HCT116 (cell line): ENCODE measurements around the gene TRMT13. TPM values are rescaled to one million over a fixed set of nuclear protein-coding genes. Genes with fewer than 3 reads are reported as not detected.

Source experiments
- ATAC-seq: fragments of 200-7000 bp; cut with Tn5 transposase; 2 replicates; pipeline ENCODE4 v1.9.1; 2020; ENCODE audit warnings: mild to moderate bottlenecking, moderate library complexity
- BruUV-seq: library from RNA; stranded (reverse); fragments of 400-500 nt; replicated peaks from 2 replicates; lab custom pipeline; 2021; lab: Mats Ljungman, UMichigan
- CTCF ChIA-PET: fragments of 300-600 bp; sonication (Branson Sonifier 250); formaldehyde crosslinking; loops from one replicate; lab custom pipeline; 2021; ENCODE audit warnings: antibody characterized with exemption; lab: Charles Lee
- POLR2A ChIA-PET: fragments of 300-600, 350-600 bp; sonication (Branson Sonifier 250); formaldehyde crosslinking; loops from one replicate; lab custom pipeline; 2021; ENCODE audit warnings: antibody characterized with exemption; lab: Charles Lee
- RAD21 ChIA-PET, 2 experiments: fragments of 300-600 bp; sonication (Branson Sonifier 250); formaldehyde crosslinking; loops; one replicate each; lab custom pipeline; 2023; ENCODE audit warnings: low total read pairs in 2 of 2; ENCODE audit not compliant: uncharacterized antibody in 2 of 2, unreplicated experiment in 2 of 2, low non-redundant PET in 1 of 2; lab: Charles Lee
- DNase-seq: peaks from one replicate; pipeline ENCODE4 v3.0.0-alpha.2; 2010; ENCODE audit warnings: low read depth, low spot score
- H2AFZ ChIP-seq: fragments of 200-600 bp; shearing (Covaris generic), sonication (generic); 2 replicates; pipeline ENCODE4 v1.6.1; 2017; ENCODE audit warnings: low read depth, mixed run types, mixed read lengths, antibody characterized with exemption, low read length; ENCODE audit not compliant: poor library complexity, severe bottlenecking
- H3K27ac ChIP-seq: 2 replicates; pipeline ENCODE4 v1.5.1; 2012; ENCODE audit warnings: low read depth, low read length
- H3K27me3 ChIP-seq: fragments of 200-600 bp; sonication (generic); 2 replicates; pipeline ENCODE4 v1.6.1; 2016; ENCODE audit warnings: mixed run types, low read length, mixed read lengths; ENCODE audit not compliant: insufficient read depth
- H3K36me3 ChIP-seq, 2 experiments: fragments of 200-500 bp in 1 of 2; fragments of 200-600 bp in 1 of 2; sonication (Bioruptor generic) in 1 of 2; sonication (generic) in 1 of 2; 2 replicates each; pipeline versions ENCODE4 v1.5.1 to v1.6.1; 2014 to 2016; ENCODE audit warnings: low read length in 2 of 2, inconsistent platforms in 1 of 2, mixed read lengths in 1 of 2, mixed run types in 1 of 2; ENCODE audit not compliant: insufficient read depth in 2 of 2, control insufficient read depth in 1 of 2
- H3K4me1 ChIP-seq, 2 experiments: fragments of 200-600 bp in 1 of 2; sonication (generic) in 1 of 2; 2 replicates each; pipeline versions ENCODE4 v1.5.1 to v1.6.1; 2012 to 2017; ENCODE audit warnings: low read length in 2 of 2, inconsistent platforms in 1 of 2, mild to moderate bottlenecking in 1 of 2, mixed read lengths in 1 of 2, mixed run types in 1 of 2, moderate library complexity in 1 of 2; ENCODE audit not compliant: insufficient read depth in 2 of 2, control insufficient read depth in 1 of 2
- H3K4me2 ChIP-seq: fragments of 200-600 bp; sonication (generic); 2 replicates; pipeline ENCODE4 v1.6.1; 2017; ENCODE audit warnings: mixed run types, low read length, mixed read lengths
- H3K4me3 ChIP-seq, 2 experiments: fragments of 200-600 bp in 1 of 2; sonication (generic) in 1 of 2; replicated peaks in 1 of 2; 2 replicates each; pipeline ENCODE4 v1.5.1; 2011 to 2016; ENCODE audit warnings: low read length in 2 of 2, control low read depth in 1 of 2, low read depth in 1 of 2, mild to moderate bottlenecking in 1 of 2, mixed read lengths in 1 of 2, mixed run types in 1 of 2
- H3K79me2 ChIP-seq: fragments of 200-600 bp; sonication (generic); 2 replicates; pipeline ENCODE4 v1.6.1; 2017; ENCODE audit warnings: mild to moderate bottlenecking, mixed run types, low read length, moderate library complexity, mixed read lengths; ENCODE audit not compliant: insufficient read depth
- H3K9ac ChIP-seq: fragments of 200-600 bp; sonication (generic); 2 replicates; pipeline ENCODE4 v1.6.1; 2016; ENCODE audit warnings: low read length, mixed read lengths
- H3K9me2 ChIP-seq: fragments of 200-600 bp; sonication (generic), shearing (Covaris generic); 2 replicates; pipeline ENCODE4 v1.6.1; 2017; ENCODE audit warnings: mixed run types, mild to moderate bottlenecking, moderate library complexity; ENCODE audit not compliant: insufficient read depth
- H3K9me3 ChIP-seq, 2 experiments: fragments of 200-500 bp in 1 of 2; fragments of 200-600 bp in 1 of 2; sonication (Bioruptor generic) in 1 of 2; sonication (generic) in 1 of 2; 2 replicates each; pipeline ENCODE4 v1.6.1; 2014 to 2017; ENCODE audit warnings: low read length in 2 of 2, mixed read lengths in 2 of 2, inconsistent platforms in 1 of 2, low read depth in 1 of 2, mild to moderate bottlenecking in 1 of 2, mixed run types in 1 of 2, moderate library complexity in 1 of 2; ENCODE audit not compliant: control insufficient read depth in 1 of 2, insufficient read depth in 1 of 2
- H4K20me1 ChIP-seq: fragments of 200-600 bp; sonication (generic), shearing (Covaris generic); 2 replicates; pipeline ENCODE4 v1.6.1; 2017; ENCODE audit warnings: mixed run types, mild to moderate bottlenecking, moderate library complexity; ENCODE audit not compliant: insufficient read depth
- CEBPB ChIP-seq: IDR thresholded peaks from 2 replicates; pipeline ENCODE4 v1.6.1; 2012; ENCODE audit warnings: low read depth
- EGR1 ChIP-seq: IDR thresholded peaks from 2 replicates; pipeline ENCODE4 v1.6.1; 2012; ENCODE audit warnings: low read depth
- ELF1 ChIP-seq: IDR thresholded peaks from 2 replicates; pipeline ENCODE4 v1.6.1; 2012; ENCODE audit warnings: low read depth, borderline replicate concordance
- EZH2 ChIP-seq: fragments of 200-600 bp; sonication (generic); IDR thresholded peaks from 2 replicates; pipeline ENCODE4 v1.6.1; 2017; ENCODE audit warnings: antibody characterized with exemption, mixed run types
- POLR2AphosphoS5 ChIP-seq: IDR thresholded peaks from 2 replicates; pipeline ENCODE4 v1.6.1; 2011; ENCODE audit warnings: mild to moderate bottlenecking, low read depth, low read length, moderate library complexity
- RAD21 ChIP-seq: IDR thresholded peaks from 2 replicates; pipeline ENCODE4 v1.6.1; 2012; ENCODE audit warnings: low read depth, mild to moderate bottlenecking
- SIN3A ChIP-seq: IDR thresholded peaks from 2 replicates; pipeline ENCODE4 v1.6.1; 2012; ENCODE audit warnings: low read depth
- SRF ChIP-seq: IDR thresholded peaks from 2 replicates; pipeline ENCODE4 v1.6.1; 2012; ENCODE audit warnings: low read depth
- YY1 ChIP-seq: IDR thresholded peaks from 2 replicates; pipeline ENCODE4 v1.6.1; 2011; ENCODE audit warnings: low read length, low read depth, moderate library complexity, mild to moderate bottlenecking; ENCODE audit not compliant: insufficient replicate concordance; ENCODE audit errors: extremely low read depth
- ZFX ChIP-seq: fragments of 450-650 bp; IDR thresholded peaks from 2 replicates; pipeline ENCODE4 v1.6.1; 2017
- ZNF274 ChIP-seq: fragments of 200-500 bp; sonication (Bioruptor generic); IDR thresholded peaks from 2 replicates; pipeline ENCODE4 v1.6.1; 2014; ENCODE audit warnings: mild to moderate bottlenecking, low read depth, low read length, inconsistent platforms
- intact Hi-C: fragments of 100-400 bp; cut with micrococcal nuclease; formaldehyde crosslinking; loops from 2 replicates; pipeline ENCODE4 v1.10.0; 2022
- total RNA-seq: library from RNA; stranded (reverse); gene quantifications from one replicate; pipeline ENCODE4 v1.2.1, GENCODE V29; 2021; ENCODE audit not compliant: unreplicated experiment
- TF ChIP-seq, protein P1 (sequence below): IDR thresholded peaks from 2 replicates; pipeline ENCODE4 v1.6.1; 2012; ENCODE audit warnings: low read depth
- TF ChIP-seq, protein P2 (sequence below): IDR thresholded peaks from 2 replicates; pipeline ENCODE4 v1.6.1; 2012

TRMT13 gene
- total RNA-seq, 1 experiment from 2014 or later, result 13.2 TPM

DNA sequence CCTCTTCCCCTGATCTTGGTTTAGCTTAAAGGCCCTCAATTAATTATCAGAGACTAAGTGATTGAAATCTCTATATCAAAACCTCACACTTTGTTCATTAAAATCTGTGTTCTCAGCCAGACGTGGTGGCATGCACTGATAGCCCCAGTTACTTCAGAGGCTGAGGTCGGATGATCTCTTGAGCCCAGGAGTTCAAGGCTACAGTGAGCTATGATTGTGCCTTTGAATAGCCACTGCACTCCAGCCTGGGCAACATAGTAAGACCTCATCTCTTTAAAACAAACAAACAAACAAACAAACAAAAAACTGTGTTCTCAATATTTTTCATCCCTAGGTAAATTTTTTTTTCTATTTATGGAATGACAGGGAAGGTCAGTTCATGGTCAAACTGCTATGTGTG is 18.7 kb downstream of the TRMT13 start:
- H2AFZ ChIP-seq, result no peak overlapping the region
- CTCF ChIA-PET, result no interaction called here
- no peak overlapping the region for H3K4me2 ChIP-seq
- H3K9me3 ChIP-seq, result no peaks in the 10 kb centered on the region
- intact Hi-C loops, result no loop called here
- no peak for ATAC-seq
- H3K79me2 ChIP-seq, result no peaks in the 10 kb centered on the region
- no peak overlapping the region for H3K9ac ChIP-seq
- H3K36me3 ChIP-seq, result peaks cover 0 to 6% of the 10 kb centered on the region in 2 experiments; a peak in 1 of 4 replicates
- RAD21 ChIA-PET, result no interaction called here
- BruUV-seq, result no TSS peak
- H3K4me3 ChIP-seq, result no peak overlapping the region
- no peak overlapping the region for H3K27ac ChIP-seq
- H3K9me2 ChIP-seq, result no peaks in the 10 kb centered on the region
- no peak for TF ChIP-seq ZNF274
- POLR2A ChIA-PET, result no interaction called here
- no peaks in the 10 kb centered on the region for H3K4me1 ChIP-seq
- H4K20me1 ChIP-seq, result no peaks in the 10 kb centered on the region
- no peaks in the 10 kb centered on the region for H3K27me3 ChIP-seq
- DNase-seq, result no peak

DNA sequence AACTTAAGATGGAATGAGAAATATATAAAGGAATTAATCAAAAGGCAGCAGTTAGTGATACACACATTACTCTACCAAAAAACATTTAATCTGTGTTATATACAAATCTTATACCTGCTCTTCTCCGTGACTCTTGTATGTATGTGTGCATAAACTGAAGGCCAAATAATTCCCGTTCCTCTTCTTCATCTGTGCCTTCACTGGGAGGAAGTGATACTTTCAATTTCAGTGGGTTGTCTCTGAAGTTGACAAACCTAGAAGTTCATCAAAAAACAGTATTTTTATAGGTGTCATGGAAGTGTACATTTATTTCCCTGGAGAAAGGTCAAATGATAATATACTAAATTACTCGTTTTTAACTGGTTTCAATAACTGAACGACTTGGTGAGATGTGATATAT is 19.3 kb downstream of the TRMT13 start:
- no peaks in the 10 kb centered on the region for H3K9me2 ChIP-seq
- no peak overlapping the region for H3K4me2 ChIP-seq
- H3K27me3 ChIP-seq, result no peaks in the 10 kb centered on the region
- ATAC-seq (no peak), DNase-seq (no peak)
- no peaks in the 10 kb centered on the region for H3K79me2 ChIP-seq
- H3K9ac ChIP-seq, result no peak overlapping the region
- intact Hi-C loops, result no loop called here
- peaks cover 0 to 2% of the 10 kb centered on the region in 2 experiments; a peak in 1 of 4 replicates for H3K36me3 ChIP-seq
- ChIA-PET POLR2A (no interaction called here), CTCF (no interaction called here), RAD21 (no interaction called here)
- no peaks in the 10 kb centered on the region for H3K9me3 ChIP-seq
- no peak overlapping the region for H2AFZ ChIP-seq
- H3K27ac ChIP-seq, result no peak overlapping the region
- H3K4me1 ChIP-seq, result no peaks in the 10 kb centered on the region
- no peak overlapping the region for H3K4me3 ChIP-seq
- no peak for TF ChIP-seq ZFX
- no peak for TF ChIP-seq CEBPB
- no peak for TF ChIP-seq SRF
- no peak for TF ChIP-seq ZNF274
- no peak for TF ChIP-seq SIN3A
- TF ChIP-seq RAD21, result no peak
- TF ChIP-seq, protein P1, sequence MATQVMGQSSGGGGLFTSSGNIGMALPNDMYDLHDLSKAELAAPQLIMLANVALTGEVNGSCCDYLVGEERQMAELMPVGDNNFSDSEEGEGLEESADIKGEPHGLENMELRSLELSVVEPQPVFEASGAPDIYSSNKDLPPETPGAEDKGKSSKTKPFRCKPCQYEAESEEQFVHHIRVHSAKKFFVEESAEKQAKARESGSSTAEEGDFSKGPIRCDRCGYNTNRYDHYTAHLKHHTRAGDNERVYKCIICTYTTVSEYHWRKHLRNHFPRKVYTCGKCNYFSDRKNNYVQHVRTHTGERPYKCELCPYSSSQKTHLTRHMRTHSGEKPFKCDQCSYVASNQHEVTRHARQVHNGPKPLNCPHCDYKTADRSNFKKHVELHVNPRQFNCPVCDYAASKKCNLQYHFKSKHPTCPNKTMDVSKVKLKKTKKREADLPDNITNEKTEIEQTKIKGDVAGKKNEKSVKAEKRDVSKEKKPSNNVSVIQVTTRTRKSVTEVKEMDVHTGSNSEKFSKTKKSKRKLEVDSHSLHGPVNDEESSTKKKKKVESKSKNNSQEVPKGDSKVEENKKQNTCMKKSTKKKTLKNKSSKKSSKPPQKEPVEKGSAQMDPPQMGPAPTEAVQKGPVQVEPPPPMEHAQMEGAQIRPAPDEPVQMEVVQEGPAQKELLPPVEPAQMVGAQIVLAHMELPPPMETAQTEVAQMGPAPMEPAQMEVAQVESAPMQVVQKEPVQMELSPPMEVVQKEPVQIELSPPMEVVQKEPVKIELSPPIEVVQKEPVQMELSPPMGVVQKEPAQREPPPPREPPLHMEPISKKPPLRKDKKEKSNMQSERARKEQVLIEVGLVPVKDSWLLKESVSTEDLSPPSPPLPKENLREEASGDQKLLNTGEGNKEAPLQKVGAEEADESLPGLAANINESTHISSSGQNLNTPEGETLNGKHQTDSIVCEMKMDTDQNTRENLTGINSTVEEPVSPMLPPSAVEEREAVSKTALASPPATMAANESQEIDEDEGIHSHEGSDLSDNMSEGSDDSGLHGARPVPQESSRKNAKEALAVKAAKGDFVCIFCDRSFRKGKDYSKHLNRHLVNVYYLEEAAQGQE, result no peak
- TF ChIP-seq EZH2, result no peak
- TF ChIP-seq, protein P2, sequence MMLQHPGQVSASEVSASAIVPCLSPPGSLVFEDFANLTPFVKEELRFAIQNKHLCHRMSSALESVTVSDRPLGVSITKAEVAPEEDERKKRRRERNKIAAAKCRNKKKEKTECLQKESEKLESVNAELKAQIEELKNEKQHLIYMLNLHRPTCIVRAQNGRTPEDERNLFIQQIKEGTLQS, result no peak
- no peak for TF ChIP-seq ELF1
- no peak for TF ChIP-seq EGR1
- no peak for TF ChIP-seq POLR2AphosphoS5
- TF ChIP-seq YY1, result no peak
- no TSS peak for BruUV-seq
- H4K20me1 ChIP-seq, result no peaks in the 10 kb centered on the region
